Measurements from ENCODE around the gene GP2. TPM values are rescaled to one million over a fixed set of nuclear protein-coding genes. Genes with fewer than 3 reads are reported as not detected.

The GP2 gene
- total and polyA plus RNA-seq, 10 donors = 0.26 to 4.9 (median 0.99) TPM; not detected in 4

GRCh38 chr16:20318437-20318836 lies 8.9 kb downstream of the GP2 start:
- peaks cover 0 to 6% (median 0%) of the 10 kb centered on the region in 7 donors for H3K27me3 ChIP-seq (replicated peaks in 1 of 7)
- WGBS, 5 donors = 58 to 78% (median 67%) methylated on average over 3 of the region's 3 CpGs
- no peak for DNase-seq
- H3K9me3 ChIP-seq = no peaks in the 10 kb centered on the region
- no peak overlapping the region for H3K27ac ChIP-seq
- intact Hi-C loops (cut with DNase I; ENCODE audit: low total_unique reads) = no loop called here
- H3K4me1 ChIP-seq = no peaks in the 10 kb centered on the region
- H3K36me3 ChIP-seq = no peaks in the 10 kb centered on the region
- TF ChIP-seq CTCF (IDR thresholded peaks at IDR 0.05 in 8 of 11, conservative IDR thresholded peaks at IDR 0.05 in 3 of 11) = no peak
- TF ChIP-seq POLR2AphosphoS5 (IDR thresholded peaks at IDR 0.05) = no peak
- no peak for TF ChIP-seq POLR2A (IDR thresholded peaks at IDR 0.05)
- no peak overlapping the region for H3K4me3 ChIP-seq

GRCh38 chr16:20318006-20318405 lies 9.3 kb downstream of the GP2 start:
- no peak for TF ChIP-seq POLR2AphosphoS5 (IDR thresholded peaks at IDR 0.05)
- TF ChIP-seq CTCF (IDR thresholded peaks at IDR 0.05 in 8 of 11, conservative IDR thresholded peaks at IDR 0.05 in 3 of 11) = no peak
- TF ChIP-seq POLR2A (IDR thresholded peaks at IDR 0.05) = no peak
- Histone ChIP-seq H3K27ac (no peak overlapping the region), H3K4me3 (no peak overlapping the region), H3K27me3 (replicated peaks in 1 of 7) (peaks cover 0 to 6% (median 0%) of the 10 kb centered on the region in 7 donors), H3K9me3 (no peaks in the 10 kb centered on the region), H3K36me3 (no peaks in the 10 kb centered on the region), H3K4me1 (no peaks in the 10 kb centered on the region)
- intact Hi-C loops (cut with DNase I; ENCODE audit: low total_unique reads) = no loop called here
- WGBS, 5 donors = 73 to 85% (median 74%) methylated on average over 7 of the region's 7 CpGs
- DNase-seq = no peak

GRCh38 chr16:20317117-20317516 lies 10.2 kb downstream of the GP2 start:
- Histone ChIP-seq H3K4me1 (no peaks in the 10 kb centered on the region), H3K27me3 (replicated peaks in 1 of 7) (peaks cover 0 to 6% (median 0%) of the 10 kb centered on the region in 7 donors), H3K27ac (no peak overlapping the region), H3K4me3 (no peak overlapping the region), H3K36me3 (no peaks in the 10 kb centered on the region), H3K9me3 (no peaks in the 10 kb centered on the region)
- no peak for TF ChIP-seq POLR2AphosphoS5 (IDR thresholded peaks at IDR 0.05)
- TF ChIP-seq CTCF (IDR thresholded peaks at IDR 0.05 in 8 of 11, conservative IDR thresholded peaks at IDR 0.05 in 3 of 11) = no peak
- no peak for TF ChIP-seq POLR2A (IDR thresholded peaks at IDR 0.05)
- DNase-seq = no peak
- intact Hi-C loops (cut with DNase I; ENCODE audit: low total_unique reads) = no loop called here
- 57 to 68% (median 66%) methylated on average over 8 of the region's 8 CpGs for WGBS, 5 donors

GRCh38 chr16:20316715-20317114 lies 10.6 kb downstream of the GP2 start:
- WGBS, 5 donors = 54 to 70% (median 57%) methylated on average over 5 of the region's 5 CpGs
- Histone ChIP-seq H3K27ac (no peak overlapping the region), H3K36me3 (no peaks in the 10 kb centered on the region), H3K4me3 (no peak overlapping the region), H3K27me3 (replicated peaks in 1 of 7) (peaks cover 0 to 6% (median 0%) of the 10 kb centered on the region in 7 donors), H3K4me1 (no peaks in the 10 kb centered on the region), H3K9me3 (no peaks in the 10 kb centered on the region)
- no peak for DNase-seq
- intact Hi-C loops (cut with DNase I; ENCODE audit: low total_unique reads) = no loop called here
- TF ChIP-seq CTCF (IDR thresholded peaks at IDR 0.05 in 8 of 11, conservative IDR thresholded peaks at IDR 0.05 in 3 of 11) = no peak
- TF ChIP-seq POLR2A (IDR thresholded peaks at IDR 0.05) = no peak
- no peak for TF ChIP-seq POLR2AphosphoS5 (IDR thresholded peaks at IDR 0.05)
